Ascending aorta (tissue), 2 donors: Measurements from ENCODE around the gene GPR61. TPM values are rescaled to one million over a fixed set of nuclear protein-coding genes. Genes with fewer than 3 reads are reported as not detected.

Source experiments
- DNase-seq, 2 donors: peaks; one replicate each; pipeline ENCODE4 v3.0.0-alpha.2; 2019; ENCODE audit warnings: low spot score in 2 of 2
- H3K27ac ChIP-seq, 2 donors: fragments of 200-600 bp; sonication (generic); one replicate each; pipeline ENCODE4 v1.5.1; 2016 to 2017; ENCODE audit warnings: mild to moderate bottlenecking in 1 of 2
- H3K27me3 ChIP-seq: fragments of 200-600 bp; sonication (generic); one replicate; pipeline ENCODE4 v1.5.1; 2017
- H3K36me3 ChIP-seq, 2 donors: fragments of 200-600 bp; sonication (generic); one replicate each; pipeline ENCODE4 v1.5.1; 2016
- H3K4me1 ChIP-seq, 2 donors: fragments of 200-600 bp; sonication (generic); one replicate each; pipeline ENCODE4 v1.5.1; 2016 to 2017; ENCODE audit warnings: mild to moderate bottlenecking in 1 of 2
- H3K4me3 ChIP-seq, 2 donors: fragments of 200-600 bp; sonication (generic); one replicate each; pipeline ENCODE4 v1.5.1; 2016 to 2017; ENCODE audit warnings: mild to moderate bottlenecking in 1 of 2
- H3K9me3 ChIP-seq, 2 donors: fragments of 200-600 bp; sonication (generic); one replicate each; pipeline ENCODE4 v1.5.1; 2016
- intact Hi-C: fragments of 100-400 bp; cut with DNase I; formaldehyde crosslinking; loops from one replicate; pipeline ENCODE4 v1.15.1; 2023
- total RNA-seq: library from RNA; depleted of rRNA; stranded (reverse); fragments of >200 nt; gene quantifications from one replicate; pipeline ENCODE4 v1.1.0, GENCODE V29; 2016
- TF ChIP-seq, protein P1 (sequence below), 3 experiments: fragments of 200-600 bp in 2 of 3; fragments of 450-650 bp in 1 of 3; sonication (generic) in 2 of 3; IDR thresholded peaks; one replicate each; pipeline ENCODE4 v1.5.1; 2016 to 2019; ENCODE audit warnings: antibody characterized with exemption in 3 of 3, mild to moderate bottlenecking in 1 of 3, moderate library complexity in 1 of 3

Gene GPR61
- total RNA-seq, 1 donor from 2014 or later = not detected

DNA sequence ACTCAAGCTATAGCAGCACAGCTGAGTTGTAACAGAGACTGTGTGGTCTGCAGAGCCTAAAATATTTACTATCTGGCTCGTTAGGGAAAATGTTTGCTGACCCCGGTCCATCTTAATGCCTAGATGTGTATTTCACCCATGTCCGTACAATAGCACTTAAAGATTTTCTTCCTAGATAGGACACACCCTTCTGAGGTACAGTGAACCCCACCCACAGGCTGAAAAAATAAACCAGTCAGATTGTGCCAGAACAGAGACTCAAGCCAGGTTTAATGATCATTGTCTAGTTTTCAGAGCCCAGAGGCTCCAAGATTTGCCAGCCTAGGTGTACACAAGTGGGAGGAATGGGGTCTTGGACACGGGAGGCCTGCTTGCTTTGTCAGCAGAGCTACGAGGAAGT is 35.7 kb upstream of the GPR61 start:
- no peaks in the 10 kb centered on the region for H3K27me3 ChIP-seq
- no peaks in the 10 kb centered on the region for H3K9me3 ChIP-seq
- H3K36me3 ChIP-seq = no peaks in the 10 kb centered on the region
- DNase-seq = no peak
- H3K4me1 ChIP-seq = peaks cover 9 to 34% of the 10 kb centered on the region in 2 donors
- TF ChIP-seq, protein P1, sequence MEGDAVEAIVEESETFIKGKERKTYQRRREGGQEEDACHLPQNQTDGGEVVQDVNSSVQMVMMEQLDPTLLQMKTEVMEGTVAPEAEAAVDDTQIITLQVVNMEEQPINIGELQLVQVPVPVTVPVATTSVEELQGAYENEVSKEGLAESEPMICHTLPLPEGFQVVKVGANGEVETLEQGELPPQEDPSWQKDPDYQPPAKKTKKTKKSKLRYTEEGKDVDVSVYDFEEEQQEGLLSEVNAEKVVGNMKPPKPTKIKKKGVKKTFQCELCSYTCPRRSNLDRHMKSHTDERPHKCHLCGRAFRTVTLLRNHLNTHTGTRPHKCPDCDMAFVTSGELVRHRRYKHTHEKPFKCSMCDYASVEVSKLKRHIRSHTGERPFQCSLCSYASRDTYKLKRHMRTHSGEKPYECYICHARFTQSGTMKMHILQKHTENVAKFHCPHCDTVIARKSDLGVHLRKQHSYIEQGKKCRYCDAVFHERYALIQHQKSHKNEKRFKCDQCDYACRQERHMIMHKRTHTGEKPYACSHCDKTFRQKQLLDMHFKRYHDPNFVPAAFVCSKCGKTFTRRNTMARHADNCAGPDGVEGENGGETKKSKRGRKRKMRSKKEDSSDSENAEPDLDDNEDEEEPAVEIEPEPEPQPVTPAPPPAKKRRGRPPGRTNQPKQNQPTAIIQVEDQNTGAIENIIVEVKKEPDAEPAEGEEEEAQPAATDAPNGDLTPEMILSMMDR (IDR thresholded peaks at IDR 0.05) = no peak
- no peak overlapping the region for H3K27ac ChIP-seq
- intact Hi-C loops = no loop called here
- H3K4me3 ChIP-seq = no peak overlapping the region

DNA sequence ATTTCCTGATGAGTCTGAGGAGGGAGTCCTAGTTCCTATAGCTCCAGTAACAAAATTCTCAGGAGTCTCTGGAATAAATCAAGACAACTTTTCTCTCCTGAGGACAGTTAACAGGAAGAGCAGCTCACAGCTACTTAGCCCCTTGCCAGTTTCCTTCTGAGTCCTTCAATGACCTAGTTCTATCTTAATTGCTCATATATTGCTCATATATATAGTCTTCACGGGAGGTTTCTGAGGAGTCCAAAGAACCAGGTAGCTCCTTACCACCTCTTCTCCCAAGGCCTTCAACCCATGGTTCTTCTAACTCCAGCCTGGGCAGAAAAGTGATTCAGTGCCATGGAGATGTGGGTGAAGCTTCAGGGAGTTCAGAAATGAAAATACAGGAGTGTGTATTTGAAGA is 34.7 kb upstream of the GPR61 start:
- DNase-seq = no peak
- Histone ChIP-seq H3K9me3 (no peaks in the 10 kb centered on the region), H3K27ac (no peak overlapping the region), H3K4me1 (peaks cover 7 to 28% of the 10 kb centered on the region in 2 donors), H3K27me3 (no peaks in the 10 kb centered on the region), H3K4me3 (no peak overlapping the region), H3K36me3 (no peaks in the 10 kb centered on the region)
- intact Hi-C loops = no loop called here
- TF ChIP-seq, protein P1 (IDR thresholded peaks at IDR 0.05) = no peak

DNA sequence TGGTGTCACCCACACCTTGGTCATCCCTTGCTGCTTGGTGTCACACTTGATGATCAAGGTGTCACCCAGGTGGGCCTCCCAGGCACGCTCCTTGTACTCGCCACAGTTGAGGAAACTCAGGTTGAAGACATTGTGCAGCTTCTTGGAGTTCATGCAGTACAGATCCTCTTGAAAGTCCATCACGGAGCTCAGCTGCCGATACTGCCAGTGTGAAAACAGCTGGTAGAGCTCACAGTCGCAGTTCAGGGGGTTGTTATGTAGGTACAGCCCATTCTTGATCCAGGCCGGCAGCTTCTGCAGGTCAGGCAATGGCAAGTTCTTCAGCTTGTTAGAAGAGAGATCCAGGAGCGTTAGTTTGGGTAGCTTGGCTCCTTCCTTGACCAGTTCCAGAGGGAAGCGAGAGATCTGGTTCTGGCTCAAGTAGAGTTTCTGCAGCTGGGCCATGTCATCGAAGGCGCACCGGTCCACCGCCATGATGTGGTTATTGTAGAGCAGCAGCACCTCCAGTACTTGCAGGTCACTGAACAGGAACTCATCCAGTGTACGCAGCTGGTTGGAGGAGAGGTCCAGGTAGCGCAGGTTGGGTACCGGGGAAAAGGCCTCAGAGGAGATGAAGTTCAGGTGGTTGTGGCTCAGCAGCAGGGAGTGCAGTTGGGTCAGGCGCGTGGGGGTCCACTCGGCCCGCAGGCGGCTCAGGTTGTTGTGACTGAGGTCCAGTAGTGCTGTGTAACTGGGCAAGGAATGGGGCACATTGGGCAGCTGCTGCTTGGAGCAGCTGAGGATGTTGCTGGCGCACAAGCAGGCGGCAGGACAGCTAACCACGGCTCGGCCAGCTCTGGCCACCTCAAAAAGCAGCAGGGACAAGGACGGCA is 31.4 kb upstream of the GPR61 start:
- Histone ChIP-seq H3K9me3 (no peaks in the 10 kb centered on the region), H3K36me3 (no peaks in the 10 kb centered on the region), H3K4me3 (peak overlapping the region in 1 of 2 donors; percentile 84), H3K27me3 (no peaks in the 10 kb centered on the region), H3K27ac (no peak overlapping the region), H3K4me1 (peaks cover 0 to 15% of the 10 kb centered on the region in 2 donors)
- DNase-seq = peak in 1 of 2 donors; percentile 59
- intact Hi-C loops = no loop called here
- TF ChIP-seq, protein P1 (IDR thresholded peaks at IDR 0.05) = no peak

DNA sequence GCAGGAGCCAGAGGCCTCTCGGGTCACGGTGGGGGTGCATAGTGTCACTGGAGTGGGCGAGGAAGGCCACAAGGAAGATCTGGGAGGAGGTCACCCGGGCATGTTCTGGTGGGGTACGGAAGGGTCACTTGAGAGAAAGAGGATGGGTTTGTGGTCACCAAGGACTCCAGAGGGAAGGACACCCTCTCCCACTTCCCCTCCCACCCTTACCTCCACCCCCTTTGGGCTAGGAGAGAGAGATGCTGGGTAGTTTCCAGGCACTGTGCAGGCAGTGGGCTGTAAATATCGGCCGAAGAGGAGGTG is 30.8 kb upstream of the GPR61 start:
- H3K36me3 ChIP-seq = no peaks in the 10 kb centered on the region
- peaks cover 0 to 15% of the 10 kb centered on the region in 2 donors for H3K4me1 ChIP-seq
- H3K4me3 ChIP-seq = peak overlapping the region; percentile 84 to 98
- peak overlapping the region; percentile 42 to 53 for H3K27ac ChIP-seq
- intact Hi-C loops = loop anchor here (1.0 kb wide), 1 partner anchor 15 kb away; the partner anchor contains the start of gene CYB561D1
- H3K27me3 ChIP-seq = no peaks in the 10 kb centered on the region
- no peaks in the 10 kb centered on the region for H3K9me3 ChIP-seq
- TF ChIP-seq, protein P1 (IDR thresholded peaks at IDR 0.05) = no peak
- DNase-seq = no peak

DNA sequence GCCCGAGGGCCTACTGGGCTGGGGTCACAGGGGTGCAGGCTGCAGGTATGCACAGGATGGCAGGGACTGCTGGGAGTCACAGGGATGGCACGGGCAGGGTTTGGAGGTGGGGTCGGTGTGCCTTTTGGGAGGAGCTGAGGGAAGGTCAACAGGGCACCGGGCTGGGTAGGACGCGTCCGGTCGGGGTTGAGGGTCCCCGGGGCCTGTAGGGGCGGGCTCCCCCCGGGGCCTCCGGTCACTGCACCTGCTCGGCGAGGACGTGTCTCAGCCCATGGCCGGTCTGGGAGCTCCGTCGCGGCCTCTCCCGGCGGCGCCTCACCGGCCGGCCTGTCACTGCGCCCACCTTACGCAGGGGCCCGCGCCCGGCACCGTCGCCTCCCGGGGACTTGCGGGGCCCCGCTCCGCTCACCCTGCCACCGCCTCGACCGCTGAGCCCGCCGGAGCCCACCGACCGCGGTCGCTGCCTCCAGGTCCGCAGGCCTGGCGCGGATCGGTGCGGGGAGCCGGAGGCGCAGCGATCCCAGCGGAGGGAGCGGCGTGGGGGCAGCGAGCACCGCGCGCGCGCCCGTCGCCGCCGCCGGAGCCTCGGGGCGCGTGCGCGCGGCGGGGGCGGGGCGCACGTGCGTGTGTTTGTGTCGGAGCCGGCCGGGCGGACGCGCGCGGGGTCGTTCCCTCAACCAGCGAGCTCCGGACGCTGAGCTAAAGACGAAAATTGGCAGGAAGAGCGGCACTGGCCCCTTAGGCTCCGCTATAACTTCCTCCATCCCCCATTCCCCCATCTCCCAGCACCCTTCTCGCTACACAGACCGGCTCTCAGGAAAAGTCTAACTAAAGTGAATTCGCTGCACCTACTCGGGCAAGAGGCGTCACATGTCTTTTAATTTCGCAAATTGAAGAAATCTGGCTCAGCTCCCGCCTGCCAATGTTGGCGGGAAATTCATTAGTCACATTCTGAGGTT is 30.2 kb upstream of the GPR61 start, which contains the start of gene AMIGO1:
Gene AMIGO1 (minus strand): TSS at position 552 of the 959 bp plus-strand sequence. CDS start 815 bp downstream, outside the sequence.
- H3K4me3 ChIP-seq = peak within 1 kb of the TSS; percentile 84 to 98
- H3K27ac ChIP-seq = peak within 1 kb of the TSS; percentile 42 to 53
- TF ChIP-seq, protein P1 (IDR thresholded peaks at IDR 0.05) = no peak
- H3K4me1 ChIP-seq = peaks cover 0 to 15% of the 10 kb centered on the region in 2 donors
- intact Hi-C loops = loop anchor here (1.0 kb wide), 1 partner anchor 15 kb away; the partner anchor contains the start of gene CYB561D1
- no peaks in the 10 kb centered on the region for H3K36me3 ChIP-seq
- DNase-seq = peak in 1 of 2 donors; percentile 76
- H3K27me3 ChIP-seq = no peaks in the 10 kb centered on the region
- H3K9me3 ChIP-seq = no peaks in the 10 kb centered on the region
